ENCODE data around the gene SCARB1. TPM values are rescaled to one million over a fixed set of nuclear protein-coding genes. Genes with fewer than 3 reads are reported as not detected.
A peak's percentile ranks its signal among the peaks of the same experiment; 100 is the strongest.

The SCARB1 gene
- total and polyA plus RNA-seq, 9 of the 15 experiments (the other 6 are each of a cell fraction or from before 2014, with no cell fraction given): 0.56 to 157 (median 52.8) TPM

DNA sequence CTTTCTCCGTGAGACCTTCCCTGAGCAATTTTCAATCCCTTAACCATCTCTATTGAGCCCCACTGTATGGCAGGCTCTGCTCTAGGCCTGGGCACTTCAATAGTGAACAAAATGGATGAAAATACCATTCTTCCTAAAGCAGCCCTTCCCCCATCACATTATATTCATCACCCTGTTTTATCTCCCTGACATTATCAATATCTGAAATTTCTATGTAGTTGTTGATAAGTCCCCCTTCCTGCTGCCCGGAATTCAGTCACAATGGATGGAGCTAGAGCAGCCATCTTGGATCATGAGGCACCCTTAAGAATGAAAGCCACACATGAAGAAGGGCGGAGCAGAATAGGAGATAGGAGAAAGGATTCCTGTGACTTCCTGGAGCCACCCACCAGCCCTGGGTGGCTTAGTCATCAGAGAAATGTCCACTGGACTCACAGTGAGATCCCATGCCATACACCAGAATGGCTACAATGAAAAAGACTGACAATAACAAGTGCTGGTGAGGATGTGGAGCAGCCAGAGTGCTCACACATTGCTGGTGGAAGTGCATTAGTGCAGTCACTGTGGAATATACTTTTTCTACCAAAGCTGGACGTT is 33.9 kb downstream of the SCARB1 start (continued):
- TF ChIP-seq, protein P1, sequence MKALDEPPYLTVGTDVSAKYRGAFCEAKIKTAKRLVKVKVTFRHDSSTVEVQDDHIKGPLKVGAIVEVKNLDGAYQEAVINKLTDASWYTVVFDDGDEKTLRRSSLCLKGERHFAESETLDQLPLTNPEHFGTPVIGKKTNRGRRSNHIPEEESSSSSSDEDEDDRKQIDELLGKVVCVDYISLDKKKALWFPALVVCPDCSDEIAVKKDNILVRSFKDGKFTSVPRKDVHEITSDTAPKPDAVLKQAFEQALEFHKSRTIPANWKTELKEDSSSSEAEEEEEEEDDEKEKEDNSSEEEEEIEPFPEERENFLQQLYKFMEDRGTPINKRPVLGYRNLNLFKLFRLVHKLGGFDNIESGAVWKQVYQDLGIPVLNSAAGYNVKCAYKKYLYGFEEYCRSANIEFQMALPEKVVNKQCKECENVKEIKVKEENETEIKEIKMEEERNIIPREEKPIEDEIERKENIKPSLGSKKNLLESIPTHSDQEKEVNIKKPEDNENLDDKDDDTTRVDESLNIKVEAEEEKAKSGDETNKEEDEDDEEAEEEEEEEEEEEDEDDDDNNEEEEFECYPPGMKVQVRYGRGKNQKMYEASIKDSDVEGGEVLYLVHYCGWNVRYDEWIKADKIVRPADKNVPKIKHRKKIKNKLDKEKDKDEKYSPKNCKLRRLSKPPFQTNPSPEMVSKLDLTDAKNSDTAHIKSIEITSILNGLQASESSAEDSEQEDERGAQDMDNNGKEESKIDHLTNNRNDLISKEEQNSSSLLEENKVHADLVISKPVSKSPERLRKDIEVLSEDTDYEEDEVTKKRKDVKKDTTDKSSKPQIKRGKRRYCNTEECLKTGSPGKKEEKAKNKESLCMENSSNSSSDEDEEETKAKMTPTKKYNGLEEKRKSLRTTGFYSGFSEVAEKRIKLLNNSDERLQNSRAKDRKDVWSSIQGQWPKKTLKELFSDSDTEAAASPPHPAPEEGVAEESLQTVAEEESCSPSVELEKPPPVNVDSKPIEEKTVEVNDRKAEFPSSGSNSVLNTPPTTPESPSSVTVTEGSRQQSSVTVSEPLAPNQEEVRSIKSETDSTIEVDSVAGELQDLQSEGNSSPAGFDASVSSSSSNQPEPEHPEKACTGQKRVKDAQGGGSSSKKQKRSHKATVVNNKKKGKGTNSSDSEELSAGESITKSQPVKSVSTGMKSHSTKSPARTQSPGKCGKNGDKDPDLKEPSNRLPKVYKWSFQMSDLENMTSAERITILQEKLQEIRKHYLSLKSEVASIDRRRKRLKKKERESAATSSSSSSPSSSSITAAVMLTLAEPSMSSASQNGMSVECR (CRISPR knock-in tag; IDR thresholded peaks at IDR 0.05): no peak
- TF ChIP-seq CC2D1A (IDR thresholded peaks at IDR 0.05) (no peak), ERF (CRISPR knock-in tag; IDR thresholded peaks at IDR 0.05) (no peak), CSDE1 (IDR thresholded peaks at IDR 0.05) (no peak), SREBF2 (CRISPR knock-in tag; IDR thresholded peaks at IDR 0.05) (no peak), MCM2 (IDR thresholded peaks at IDR 0.05; ENCODE audit: low read depth) (no peak), MTA1 (IDR thresholded peaks at IDR 0.05; ENCODE audit: borderline replicate concordance) (no peak), CBX5 (IDR thresholded peaks at IDR 0.05; ENCODE audit: borderline replicate concordance, low read depth) (0 out of 2 replicates have a peak, but pooled peaks have one; percentile 30), CEBPB (tag; IDR thresholded peaks at IDR 0.05) (no peak), EGR1 (conservative IDR thresholded peaks at IDR 0.05) (peak; percentile 26; the same call in 1 of the 2 replicates), ZNF174 (CRISPR knock-in tag; IDR thresholded peaks at IDR 0.05) (no peak), MEF2D (tag; conservative IDR thresholded peaks at IDR 0.05; ENCODE audit: low read depth) (no peak), ARNT (IDR thresholded peaks at IDR 0.05) (0 out of 4 replicates have a peak, but pooled peaks of 1 of the 2 experiments have one; percentile 5), BDP1 (IDR thresholded peaks at IDR 0.05; ENCODE audit: insufficient read depth, insufficient read length) (no peak)
- TF ChIP-seq, protein P2, sequence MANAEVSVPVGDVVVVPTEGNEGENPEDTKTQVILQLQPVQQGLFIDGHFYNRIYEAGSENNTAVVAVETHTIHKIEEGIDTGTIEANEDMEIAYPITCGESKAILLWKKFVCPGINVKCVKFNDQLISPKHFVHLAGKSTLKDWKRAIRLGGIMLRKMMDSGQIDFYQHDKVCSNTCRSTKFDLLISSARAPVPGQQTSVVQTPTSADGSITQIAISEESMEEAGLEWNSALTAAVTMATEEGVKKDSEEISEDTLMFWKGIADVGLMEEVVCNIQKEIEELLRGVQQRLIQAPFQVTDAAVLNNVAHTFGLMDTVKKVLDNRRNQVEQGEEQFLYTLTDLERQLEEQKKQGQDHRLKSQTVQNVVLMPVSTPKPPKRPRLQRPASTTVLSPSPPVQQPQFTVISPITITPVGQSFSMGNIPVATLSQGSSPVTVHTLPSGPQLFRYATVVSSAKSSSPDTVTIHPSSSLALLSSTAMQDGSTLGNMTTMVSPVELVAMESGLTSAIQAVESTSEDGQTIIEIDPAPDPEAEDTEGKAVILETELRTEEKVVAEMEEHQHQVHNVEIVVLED (CRISPR knock-in tag; IDR thresholded peaks at IDR 0.05): no peak
- TF ChIP-seq, protein P3, sequence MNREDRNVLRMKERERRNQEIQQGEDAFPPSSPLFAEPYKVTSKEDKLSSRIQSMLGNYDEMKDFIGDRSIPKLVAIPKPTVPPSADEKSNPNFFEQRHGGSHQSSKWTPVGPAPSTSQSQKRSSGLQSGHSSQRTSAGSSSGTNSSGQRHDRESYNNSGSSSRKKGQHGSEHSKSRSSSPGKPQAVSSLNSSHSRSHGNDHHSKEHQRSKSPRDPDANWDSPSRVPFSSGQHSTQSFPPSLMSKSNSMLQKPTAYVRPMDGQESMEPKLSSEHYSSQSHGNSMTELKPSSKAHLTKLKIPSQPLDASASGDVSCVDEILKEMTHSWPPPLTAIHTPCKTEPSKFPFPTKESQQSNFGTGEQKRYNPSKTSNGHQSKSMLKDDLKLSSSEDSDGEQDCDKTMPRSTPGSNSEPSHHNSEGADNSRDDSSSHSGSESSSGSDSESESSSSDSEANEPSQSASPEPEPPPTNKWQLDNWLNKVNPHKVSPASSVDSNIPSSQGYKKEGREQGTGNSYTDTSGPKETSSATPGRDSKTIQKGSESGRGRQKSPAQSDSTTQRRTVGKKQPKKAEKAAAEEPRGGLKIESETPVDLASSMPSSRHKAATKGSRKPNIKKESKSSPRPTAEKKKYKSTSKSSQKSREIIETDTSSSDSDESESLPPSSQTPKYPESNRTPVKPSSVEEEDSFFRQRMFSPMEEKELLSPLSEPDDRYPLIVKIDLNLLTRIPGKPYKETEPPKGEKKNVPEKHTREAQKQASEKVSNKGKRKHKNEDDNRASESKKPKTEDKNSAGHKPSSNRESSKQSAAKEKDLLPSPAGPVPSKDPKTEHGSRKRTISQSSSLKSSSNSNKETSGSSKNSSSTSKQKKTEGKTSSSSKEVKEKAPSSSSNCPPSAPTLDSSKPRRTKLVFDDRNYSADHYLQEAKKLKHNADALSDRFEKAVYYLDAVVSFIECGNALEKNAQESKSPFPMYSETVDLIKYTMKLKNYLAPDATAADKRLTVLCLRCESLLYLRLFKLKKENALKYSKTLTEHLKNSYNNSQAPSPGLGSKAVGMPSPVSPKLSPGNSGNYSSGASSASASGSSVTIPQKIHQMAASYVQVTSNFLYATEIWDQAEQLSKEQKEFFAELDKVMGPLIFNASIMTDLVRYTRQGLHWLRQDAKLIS (CRISPR knock-in tag; IDR thresholded peaks at IDR 0.05): no peak
